ENCODE results near the gene USP1.

- TF ChIP-seq POLR2A (IDR thresholded peaks at IDR 0.05), result no peak
- no peak for TF ChIP-seq CTCF (IDR thresholded peaks at IDR 0.05)
Observed at GRCh38 chr1:62395291-62395690, 41.6 kb upstream of the USP1 start.
